H9 (cell line): ENCODE data around the gene SH3TC1. TPM values are rescaled to one million over a fixed set of nuclear protein-coding genes. Genes with fewer than 3 reads are reported as not detected.

Source experiments
- DNase-seq: peaks from one replicate; pipeline ENCODE4 v3.0.0-alpha.2; 2017
- H2AFZ ChIP-seq: one replicate; pipeline ENCODE4 v1.6.1; 2013; ENCODE audit warnings: mild to moderate bottlenecking, low read length, control low read depth, moderate library complexity
- H2AK5ac ChIP-seq: 2 replicates; pipeline ENCODE4 v1.6.1; 2013; ENCODE audit warnings: low read length, control low read depth, mixed read lengths; ENCODE audit not compliant: insufficient read length
- H2BK120ac ChIP-seq: one replicate; pipeline ENCODE4 v1.6.1; 2013; ENCODE audit warnings: low read depth, mild to moderate bottlenecking, low read length, control low read depth, inconsistent platforms; ENCODE audit not compliant: poor library complexity, severe bottlenecking
- H2BK12ac ChIP-seq: 2 replicates; pipeline ENCODE4 v1.6.1; 2013; ENCODE audit warnings: low read length, control low read depth, mixed read lengths, low read depth; ENCODE audit not compliant: insufficient read length
- H2BK15ac ChIP-seq: 2 replicates; pipeline ENCODE4 v1.6.1; 2013; ENCODE audit warnings: low read depth, low read length, control low read depth
- H2BK20ac ChIP-seq: one replicate; pipeline ENCODE4 v1.6.1; 2013; ENCODE audit warnings: low read depth, mild to moderate bottlenecking, low read length, control low read depth, inconsistent platforms; ENCODE audit not compliant: poor library complexity, severe bottlenecking
- H2BK5ac ChIP-seq: 2 replicates; pipeline ENCODE4 v1.6.1; 2013; ENCODE audit warnings: low read length, control low read depth, mixed read lengths; ENCODE audit not compliant: insufficient read length
- H3K14ac ChIP-seq: 2 replicates; pipeline ENCODE4 v1.6.1; 2013; ENCODE audit warnings: low read length, control low read depth; ENCODE audit not compliant: insufficient read depth
- H3K18ac ChIP-seq: 2 replicates; pipeline ENCODE4 v1.6.1; 2013; ENCODE audit warnings: low read depth, mild to moderate bottlenecking, mixed read lengths, low read length, control low read depth; ENCODE audit not compliant: insufficient read length
- H3K23ac ChIP-seq: 2 replicates; pipeline ENCODE4 v1.6.1; 2013; ENCODE audit warnings: low read length, control low read depth, mixed read lengths, low read depth; ENCODE audit not compliant: insufficient read length
- H3K23me2 ChIP-seq: 2 replicates; pipeline ENCODE4 v1.6.1; 2013; ENCODE audit warnings: low read depth, mild to moderate bottlenecking, mixed read lengths, low read length, control low read depth; ENCODE audit not compliant: insufficient read length, poor library complexity, severe bottlenecking
- H3K27ac ChIP-seq: 2 replicates; pipeline ENCODE4 v1.5.1; 2013; ENCODE audit warnings: low read length, control low read depth, mixed read lengths, low read depth; ENCODE audit not compliant: insufficient read length
- H3K27me3 ChIP-seq: 2 replicates; pipeline ENCODE4 v1.6.1; 2013; ENCODE audit warnings: low read length, control low read depth, inconsistent platforms; ENCODE audit not compliant: insufficient read depth
- H3K4ac ChIP-seq: 2 replicates; pipeline ENCODE4 v1.6.1; 2013; ENCODE audit warnings: low read depth, mild to moderate bottlenecking, control low read depth, inconsistent platforms, low read length, moderate library complexity
- H3K4me1 ChIP-seq: 2 replicates; pipeline ENCODE4 v1.6.1; 2013; ENCODE audit warnings: low read length, control low read depth, inconsistent platforms; ENCODE audit not compliant: insufficient read depth
- H3K4me2 ChIP-seq: 2 replicates; pipeline ENCODE4 v1.6.1; 2013; ENCODE audit warnings: low read length, control low read depth, mixed read lengths; ENCODE audit not compliant: insufficient read length, insufficient read depth
- H3K56ac ChIP-seq: 2 replicates; pipeline ENCODE4 v1.6.1; 2013; ENCODE audit warnings: low read depth, mild to moderate bottlenecking, mixed read lengths, low read length, control low read depth; ENCODE audit not compliant: insufficient read length
- H3K79me1 ChIP-seq: 2 replicates; pipeline ENCODE4 v1.6.1; 2013; ENCODE audit warnings: low read depth, mild to moderate bottlenecking, moderate library complexity, low read length, control low read depth, inconsistent platforms; ENCODE audit not compliant: insufficient read depth, poor library complexity, severe bottlenecking
- H3K79me2 ChIP-seq: 2 replicates; pipeline ENCODE4 v1.6.1; 2013; ENCODE audit warnings: low read length, control low read depth, inconsistent platforms; ENCODE audit not compliant: insufficient read depth
- H3K9ac ChIP-seq: 2 replicates; pipeline ENCODE4 v1.6.1; 2013; ENCODE audit warnings: low read length, control low read depth, mixed read lengths; ENCODE audit not compliant: insufficient read length; ENCODE audit errors: extremely low read depth
- H3K9me3 ChIP-seq: one replicate; pipeline ENCODE4 v1.6.1; 2013; ENCODE audit warnings: low read depth, low read length, inconsistent platforms; ENCODE audit not compliant: control insufficient read depth
- H3T11ph ChIP-seq: one replicate; pipeline ENCODE4 v1.6.1; 2013; ENCODE audit warnings: mild to moderate bottlenecking, low read length, control low read depth, inconsistent platforms
- H4K20me1 ChIP-seq: one replicate; pipeline ENCODE4 v1.6.1; 2013; ENCODE audit not compliant: control insufficient read depth, insufficient read length, insufficient read depth
- H4K5ac ChIP-seq: 2 replicates; pipeline ENCODE4 v1.6.1; 2013; ENCODE audit warnings: low read depth, mild to moderate bottlenecking, mixed read lengths, low read length, control low read depth; ENCODE audit not compliant: insufficient read length
- H4K8ac ChIP-seq: replicated peaks from 2 replicates; pipeline ENCODE4 v1.6.1; 2013; ENCODE audit warnings: low read length, control low read depth, mixed read lengths, low read depth; ENCODE audit not compliant: insufficient read length
- H4K91ac ChIP-seq: 2 replicates; pipeline ENCODE4 v1.6.1; 2013; ENCODE audit warnings: low read depth, mild to moderate bottlenecking, moderate library complexity, mixed read lengths, low read length, control low read depth; ENCODE audit not compliant: insufficient read length
- H3K27ac Mint-ChIP-seq, 3 experiments: 2 replicates in 2 of 3; 3 replicates in 1 of 3; pipeline ENCODE4 v1.8.0; 2020 to 2021; ENCODE audit warnings: mixed read lengths in 3 of 3, mild to moderate bottlenecking in 1 of 3, moderate library complexity in 1 of 3
- H3K27me3 Mint-ChIP-seq: 2 replicates; pipeline ENCODE4 v1.8.0; 2021; ENCODE audit warnings: low read depth, mild to moderate bottlenecking, moderate library complexity, mixed read lengths
- H3K36me3 Mint-ChIP-seq, 3 experiments: 2 replicates in 2 of 3; 3 replicates in 1 of 3; pipeline ENCODE4 v1.8.0; 2020 to 2021; ENCODE audit warnings: low read depth in 3 of 3, mixed read lengths in 3 of 3; ENCODE audit not compliant: insufficient read depth in 1 of 3
- H3K4me1 Mint-ChIP-seq, 2 experiments: 2 replicates each; pipeline ENCODE4 v1.8.0; 2020; ENCODE audit warnings: mixed read lengths in 2 of 2
- H3K4me3 Mint-ChIP-seq, 2 experiments: 2 replicates in 1 of 2; 3 replicates in 1 of 2; pipeline ENCODE4 v1.8.0; 2020 to 2021; ENCODE audit warnings: mild to moderate bottlenecking in 2 of 2, mixed read lengths in 2 of 2, moderate library complexity in 1 of 2
- H3K9me3 Mint-ChIP-seq, 2 experiments: 2 replicates in 1 of 2; 3 replicates in 1 of 2; pipeline ENCODE4 v1.8.0; 2020; ENCODE audit warnings: mild to moderate bottlenecking in 2 of 2, mixed read lengths in 2 of 2, moderate library complexity in 1 of 2
- CTCF ChIP-seq: fragments of 200-600 bp; sonication (generic); conservative IDR thresholded peaks from 3 replicates; pipeline ENCODE4 v1.8.0; 2021; ENCODE audit warnings: antibody characterized with exemption, mild to moderate bottlenecking
- WGBS: extraction: QIAGEN DNeasy Blood & Tissue Kit; methylation state at CpG from one replicate; pipeline ENCODE4 v1.1.7; 2013; ENCODE audit warnings: missing lambda C conversion rate, low lambda C conversion rate, mixed read lengths; ENCODE audit not compliant: insufficient read length; ENCODE audit errors: extremely low coverage; 5-methylcytosine and 5-hydroxymethylcytosine counted together
- total RNA-seq: library from RNA; stranded (reverse); gene quantifications from 2 replicates; pipeline ENCODE4 v1.2.1, GENCODE V29; 2021

The SH3TC1 gene
- total RNA-seq, 1 experiment from 2014 or later, result 0.74 TPM

DNA sequence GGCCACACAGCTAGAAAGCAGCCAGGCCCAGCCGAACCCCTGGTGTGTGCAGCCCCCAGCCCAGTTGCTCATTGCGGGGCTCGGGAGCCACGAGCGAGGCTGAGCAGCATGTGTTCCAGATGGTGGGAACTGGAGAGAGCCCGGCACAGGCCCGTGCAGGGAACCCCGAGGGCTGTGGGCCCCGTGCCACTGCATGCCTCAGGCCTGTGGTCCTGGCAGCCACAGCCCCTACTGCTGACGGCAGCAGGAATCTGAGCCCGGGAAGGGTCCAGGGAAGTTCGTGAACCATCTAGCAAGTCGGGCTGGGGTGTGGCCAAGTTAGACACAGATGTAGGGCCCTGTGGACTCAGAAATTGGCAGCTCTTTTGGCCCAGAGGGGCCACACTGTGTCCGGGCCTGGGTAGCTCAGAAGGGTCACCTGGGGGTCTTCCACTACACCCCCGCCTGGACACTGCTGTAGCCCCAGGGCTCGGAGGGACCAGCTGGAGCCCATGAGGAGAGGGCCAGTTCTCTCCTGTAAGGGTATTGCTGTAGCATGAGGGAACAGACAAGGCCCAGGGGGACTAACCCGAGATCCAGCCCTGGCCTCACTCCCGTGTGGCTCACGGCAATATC lies 82.5 kb downstream of the SH3TC1 start:
- H3K23me2 ChIP-seq, result no peaks in the 10 kb centered on the region
- no peak overlapping the region for H3K23ac ChIP-seq
- TF ChIP-seq CTCF, result no peak
- no peak overlapping the region for H3K14ac ChIP-seq
- H4K5ac ChIP-seq, result no peak overlapping the region
- peaks cover 1% of the 10 kb centered on the region; the same call in 1 of the 2 replicates for H3K27me3 Mint-ChIP-seq
- H3K18ac ChIP-seq, result no peak overlapping the region
- no peak overlapping the region for H3K56ac ChIP-seq
- H3K36me3 Mint-ChIP-seq, result no peaks in the 10 kb centered on the region; a peak in 1 of 7 replicates
- H2BK12ac ChIP-seq, result no peak overlapping the region
- H3K4me1 Mint-ChIP-seq, result no peaks in the 10 kb centered on the region
- H3K9me3 Mint-ChIP-seq, result no peaks in the 10 kb centered on the region
- no peak overlapping the region for H4K8ac ChIP-seq
- H2BK20ac ChIP-seq, result no peak overlapping the region
- no peak overlapping the region for H2BK120ac ChIP-seq
- no peak overlapping the region for H2AK5ac ChIP-seq
- no peaks in the 10 kb centered on the region for H3K4me1 ChIP-seq
- no peak overlapping the region for H3K27ac ChIP-seq
- no peak for DNase-seq
- no peak overlapping the region for H3K4ac ChIP-seq
- H4K20me1 ChIP-seq, result peaks cover 3% of the 10 kb centered on the region
- no peak overlapping the region for H3T11ph ChIP-seq
- no peak overlapping the region for H3K4me3 Mint-ChIP-seq
- no peaks in the 10 kb centered on the region for H3K79me1 ChIP-seq
- no peaks in the 10 kb centered on the region for H3K9me3 ChIP-seq
- H3K9ac ChIP-seq, result no peak overlapping the region
- H2BK15ac ChIP-seq, result no peak overlapping the region
- H3K27me3 ChIP-seq, result no peaks in the 10 kb centered on the region
- WGBS, result no CpG with 5 or more reads among the region's 19 CpGs
- no peak overlapping the region for H2BK5ac ChIP-seq
- H3K4me2 ChIP-seq, result no peak overlapping the region
- H2AFZ ChIP-seq, result no peak overlapping the region
- no peaks in the 10 kb centered on the region for H3K79me2 ChIP-seq
- no peak overlapping the region for H4K91ac ChIP-seq
- no peak overlapping the region for H3K27ac Mint-ChIP-seq
